NCI-H524 (cell line): ENCODE measurements around the gene TMOD2.

ENCODE experiments used
- DNase-seq, 2 experiments: peaks; one replicate each; lab custom pipeline; 2025; lab: John Stamatoyannopoulos, UW

The TMOD2 gene

GRCh38 chr15:51818150-51818549 is 66.8 kb downstream of the TMOD2 start:
- DNase-seq: no peak

DNA sequence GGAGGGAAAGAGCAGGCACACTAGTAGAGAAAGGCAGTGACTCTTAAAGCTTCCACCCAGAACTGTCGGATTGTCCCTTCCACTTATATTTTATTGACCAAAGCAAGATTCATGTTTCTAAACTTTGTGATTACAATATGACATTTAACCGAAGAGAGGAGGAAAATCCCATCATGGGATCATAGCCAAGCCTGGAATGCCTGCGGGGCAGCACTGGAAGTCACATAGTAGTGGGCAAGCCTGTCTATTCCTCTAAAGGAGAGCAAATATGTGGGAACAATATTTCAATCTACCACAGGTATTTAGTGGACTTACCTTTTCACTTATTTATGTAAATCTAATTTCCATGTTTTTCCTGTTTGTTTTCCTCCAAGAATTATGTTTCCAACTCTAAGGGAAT is 74.3 kb downstream of the TMOD2 start:
- DNase-seq: no peak

DNA sequence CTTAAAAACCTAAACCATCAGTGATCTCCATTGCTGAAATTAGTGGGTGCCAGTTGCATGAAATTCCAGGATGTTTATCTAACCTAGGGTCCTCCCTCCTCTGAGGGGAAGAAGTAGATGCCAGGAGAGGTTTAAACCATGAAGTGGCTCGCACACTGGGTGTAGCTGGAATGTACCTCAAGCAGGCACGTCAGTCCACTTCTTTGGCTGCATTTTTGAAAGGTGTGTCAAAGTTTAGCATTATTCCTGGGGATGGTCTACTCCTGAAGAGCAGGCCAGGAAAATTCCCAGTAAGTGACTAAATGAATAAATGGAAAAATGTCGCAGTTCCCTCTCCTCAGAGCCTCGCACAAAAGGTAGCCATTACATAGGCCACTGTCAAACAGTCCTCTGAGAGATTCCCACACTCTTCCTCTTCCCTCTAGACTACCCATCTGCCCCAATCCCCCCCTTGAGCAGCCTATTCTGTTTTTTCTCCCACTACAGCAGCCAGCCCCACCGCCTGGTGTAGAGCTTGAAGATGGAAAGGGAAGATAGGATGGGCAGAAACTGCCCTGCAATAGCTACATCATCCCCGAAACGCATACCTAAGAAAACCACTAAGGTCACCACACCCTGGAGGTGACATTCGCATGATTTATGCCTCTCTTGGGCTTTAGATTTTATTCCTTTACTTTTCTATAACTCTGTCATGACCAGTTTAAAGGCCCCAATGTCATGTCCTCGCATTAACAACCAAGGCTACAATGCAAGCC is 77.4 kb downstream of the TMOD2 start:
- no peak for DNase-seq

GRCh38 chr15:51829376-51830275 is 78.2 kb downstream of the TMOD2 start, which contains the start of gene TMOD3:
Gene TMOD3 (plus strand): TSS chr15:51829653. CDS start chr15:51862885, 33,232 bp downstream.
- peak; percentile 80 to 93 for DNase-seq

DNA sequence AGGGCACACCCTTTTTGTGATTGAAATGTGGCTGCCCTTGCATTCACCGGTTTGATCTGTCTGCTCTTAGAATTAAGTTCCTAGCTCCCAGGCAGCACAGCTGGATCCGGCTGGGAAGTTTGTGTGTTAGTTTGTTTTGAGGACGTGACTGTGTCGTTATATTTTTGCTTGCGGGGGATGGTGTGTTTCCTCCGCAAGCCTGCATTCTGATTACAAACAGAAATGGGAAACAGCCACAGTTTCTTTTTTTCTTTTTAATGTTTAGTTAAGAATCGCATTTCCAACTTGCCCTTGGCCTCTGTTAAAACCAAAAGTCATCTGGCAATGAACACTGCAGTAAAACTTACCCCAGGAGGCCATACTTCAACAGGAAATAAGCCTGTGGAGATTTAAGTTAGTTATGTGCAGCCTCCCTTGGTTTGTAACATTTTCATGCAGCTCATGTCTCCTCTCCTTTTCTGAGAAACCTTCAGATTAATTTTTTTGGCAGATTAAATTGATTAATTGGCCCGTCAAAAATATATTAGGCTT is 78.9 kb downstream of the TMOD2 start:
- peak in 1 of 2 experiments; percentile 53 for DNase-seq

DNA sequence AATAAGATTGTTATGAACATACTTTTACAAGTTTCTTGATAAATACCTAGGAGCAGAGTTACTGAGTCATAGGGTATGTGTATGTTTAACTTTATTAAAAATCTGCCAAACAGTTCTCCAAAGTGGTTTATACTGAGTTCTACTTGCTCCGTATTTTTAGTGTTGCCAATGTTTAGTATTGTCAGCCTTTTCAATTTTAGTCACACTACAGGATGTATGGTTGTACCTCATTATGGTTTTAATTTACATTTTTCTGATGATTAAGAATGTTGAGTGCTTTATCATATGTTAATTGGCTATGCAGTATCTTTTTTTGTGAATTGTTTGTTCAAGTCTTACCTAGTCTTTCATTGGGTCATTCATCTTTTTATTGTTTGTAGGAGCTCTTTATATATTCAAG is 82.4 kb downstream of the TMOD2 start:
- DNase-seq: no peak

DNA sequence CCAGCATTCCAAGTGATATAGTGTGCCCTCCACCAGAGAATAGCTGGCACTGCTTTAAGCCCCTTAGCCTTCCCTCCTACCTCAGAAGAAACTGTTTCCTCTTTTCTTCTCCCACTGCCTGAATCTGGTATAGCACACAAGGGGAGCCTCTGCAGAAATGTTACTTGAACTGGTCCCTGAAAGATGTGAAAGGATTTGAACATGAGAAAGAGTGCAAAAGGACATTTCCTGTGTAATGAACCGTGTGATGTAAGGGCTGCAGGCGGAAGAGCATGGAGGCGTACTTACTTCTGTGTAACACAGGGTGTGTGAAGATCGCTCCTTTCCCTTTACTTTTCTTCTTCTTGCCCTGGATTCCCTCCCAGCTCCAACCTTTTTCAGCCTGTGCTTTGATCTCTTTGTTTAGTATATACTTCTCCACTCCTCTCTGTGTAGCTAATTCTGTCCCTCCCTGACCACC is 86.4 kb downstream of the TMOD2 start:
- no peak for DNase-seq

DNA sequence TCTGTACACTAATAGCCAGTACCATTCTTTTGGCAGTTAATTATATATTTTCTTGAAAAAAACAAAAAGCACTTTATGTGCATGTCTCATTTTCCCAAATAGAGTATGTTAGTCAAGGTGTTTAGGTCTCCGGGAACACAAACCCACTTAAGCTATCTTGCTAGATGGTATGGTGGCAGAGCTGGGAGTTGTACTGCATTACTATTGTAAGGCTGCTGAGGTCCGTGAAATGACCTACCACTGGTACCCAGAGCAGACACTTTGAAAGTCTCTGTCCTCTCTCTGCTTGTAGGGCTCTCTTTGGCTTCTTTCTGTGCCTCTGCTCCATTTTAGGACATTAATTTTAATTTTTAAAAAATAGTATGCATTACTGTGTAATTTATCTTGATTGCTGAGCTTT is 86.9 kb downstream of the TMOD2 start:
- no peak for DNase-seq

DNA sequence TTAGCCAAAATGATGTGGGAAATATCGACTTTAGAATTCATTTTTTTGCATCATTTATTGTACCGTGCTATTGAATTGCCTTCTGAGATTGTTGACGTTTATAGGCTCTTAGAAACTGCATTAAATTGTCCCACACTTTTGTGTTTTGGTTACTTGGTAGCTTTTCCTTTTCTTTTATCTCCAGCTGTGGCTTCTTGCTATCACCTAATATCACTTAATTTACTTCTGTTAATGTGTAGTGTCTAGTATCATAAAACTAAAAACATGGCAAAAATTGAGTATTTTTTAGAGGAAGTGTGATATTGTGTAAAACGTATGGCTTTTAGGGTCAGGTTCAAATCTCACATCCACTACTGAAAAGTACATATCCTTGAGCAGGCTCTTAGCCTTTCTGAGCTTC is 89.3 kb downstream of the TMOD2 start:
- DNase-seq: no peak

DNA sequence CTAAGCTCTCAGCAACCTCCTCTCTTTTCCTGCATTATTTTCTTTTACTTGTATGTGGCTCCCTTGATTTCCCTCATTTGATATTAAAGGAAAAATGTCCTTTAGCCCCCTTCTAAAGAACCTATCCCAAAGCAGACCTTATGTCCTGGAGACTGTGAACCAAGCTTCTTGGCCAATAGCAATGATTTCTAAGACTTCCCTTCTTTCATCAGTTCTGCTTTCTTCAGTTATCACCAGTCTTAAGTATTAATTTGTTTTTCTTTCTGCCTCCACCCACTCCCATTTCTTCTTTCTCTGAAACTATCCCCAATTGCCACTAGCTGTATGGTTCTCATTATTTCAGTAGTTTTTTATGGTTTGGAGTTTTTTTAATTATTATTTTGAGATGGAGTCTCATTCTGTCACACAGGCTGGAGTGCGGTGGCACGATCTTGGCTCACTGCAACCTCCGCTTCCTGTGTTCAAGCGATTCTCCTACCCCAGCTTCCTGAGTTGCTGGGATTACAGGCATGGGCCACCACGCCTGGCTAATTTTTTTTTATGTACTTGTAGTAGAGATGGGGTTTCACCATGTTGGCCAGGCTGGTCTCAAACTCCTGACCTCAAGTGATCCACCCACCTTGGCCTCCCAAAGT is 90.1 kb downstream of the TMOD2 start:
- no peak for DNase-seq

DNA sequence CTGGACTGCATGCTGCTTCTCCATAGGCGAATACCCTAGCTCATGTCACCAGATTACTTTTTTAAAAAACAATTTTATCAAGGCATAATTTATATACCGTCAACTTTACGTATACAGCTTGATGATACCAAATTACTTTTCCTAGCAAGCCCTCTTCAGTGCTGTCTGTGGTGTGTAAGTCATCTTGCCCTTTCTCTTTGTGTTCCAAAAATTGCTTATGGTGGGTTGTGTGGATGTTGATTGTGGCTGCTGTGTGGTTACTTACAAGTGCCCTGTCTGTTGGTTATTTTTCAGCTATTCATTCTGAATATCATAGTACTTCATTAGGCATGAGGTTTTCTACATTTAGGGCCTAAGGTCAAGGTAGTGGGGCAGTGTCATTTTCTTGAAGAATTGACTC is 90.9 kb downstream of the TMOD2 start:
- no peak for DNase-seq

DNA sequence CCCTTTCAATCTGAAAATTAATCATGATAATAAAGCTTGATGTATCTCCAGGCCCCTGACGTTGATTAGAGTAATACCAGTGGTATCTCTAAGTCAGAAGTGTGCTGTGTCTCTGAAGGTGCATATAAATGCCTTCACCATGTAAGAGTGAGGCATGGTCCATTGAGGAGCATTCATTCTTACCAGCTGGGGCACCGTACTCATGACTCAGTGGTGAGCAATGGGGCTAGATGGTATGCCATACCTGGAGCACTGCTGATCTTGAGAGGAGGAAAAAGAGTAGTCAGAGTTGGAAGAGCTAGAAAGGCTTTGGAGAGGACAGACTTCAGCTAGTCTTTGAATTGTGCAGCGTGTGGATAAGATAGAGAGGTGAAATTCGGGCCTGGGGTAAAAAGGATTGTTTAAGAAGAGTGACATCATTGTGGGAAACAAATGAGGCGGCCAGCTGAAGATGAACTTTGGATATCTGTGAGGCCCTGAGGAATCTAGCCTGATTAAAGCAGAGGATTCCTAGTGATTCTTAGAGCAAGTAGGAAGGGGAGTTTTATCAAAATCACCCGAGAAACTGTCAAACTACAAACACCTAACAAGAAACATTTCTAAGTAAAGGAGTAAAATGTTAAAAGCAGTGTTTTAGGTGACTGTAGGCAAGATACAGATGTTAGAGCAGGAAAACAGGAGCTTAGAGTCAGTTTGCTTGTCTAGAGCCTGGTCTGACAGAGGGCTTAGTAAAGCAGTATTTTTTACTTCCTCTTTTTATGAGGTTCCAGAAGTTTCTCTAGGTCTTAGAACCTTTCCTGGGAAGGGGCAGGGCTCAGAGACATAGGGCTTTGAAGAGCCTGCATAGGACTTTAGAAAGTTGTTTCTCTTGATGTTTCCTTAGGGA is 91.7 kb downstream of the TMOD2 start:
- DNase-seq: no peak

GRCh38 chr15:51844747-51845426 is 93.5 kb downstream of the TMOD2 start:
- no peak for DNase-seq

DNA sequence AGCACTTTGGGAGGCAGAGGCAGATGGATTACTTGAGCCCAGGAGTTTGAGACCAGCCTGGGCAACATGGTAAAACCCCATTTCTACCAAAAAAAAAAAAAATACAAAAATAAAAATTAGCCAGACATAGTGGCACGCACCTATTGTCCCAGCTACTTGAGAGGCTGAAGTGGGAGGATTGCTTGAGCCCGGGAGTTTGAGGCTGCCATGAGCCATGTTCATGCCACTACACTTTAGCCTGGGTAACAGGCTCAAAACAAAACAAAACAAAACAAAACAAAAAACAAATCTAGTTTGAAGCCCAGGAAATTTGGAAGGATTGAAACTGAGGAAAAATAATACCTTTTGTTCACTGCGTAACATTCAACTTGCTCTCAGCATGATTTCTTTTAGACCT is 94.7 kb downstream of the TMOD2 start:
- no peak for DNase-seq

GRCh38 chr15:51846463-51847230 is 95.2 kb downstream of the TMOD2 start:
- DNase-seq: peak in 1 of 2 experiments; percentile 12

DNA sequence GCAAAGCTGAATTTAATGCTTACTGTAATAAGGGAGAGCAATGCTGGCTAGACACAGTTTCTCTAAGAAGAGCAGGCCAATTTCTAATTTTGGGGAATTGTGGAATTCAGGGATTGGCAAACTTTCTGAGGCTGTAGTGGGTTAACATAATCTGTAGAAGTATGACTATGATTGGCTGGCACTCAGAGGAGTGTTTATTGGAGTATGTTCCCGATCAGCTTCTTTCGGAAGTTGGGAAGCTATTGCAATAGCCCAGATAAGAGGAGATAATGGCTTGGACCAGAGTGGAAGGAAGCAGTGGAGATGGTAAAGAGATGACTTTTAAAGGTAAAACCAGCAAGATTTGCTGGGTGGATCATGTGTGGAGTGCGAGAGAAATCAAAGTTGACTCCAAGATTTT is 97.4 kb downstream of the TMOD2 start:
- DNase-seq: no peak

DNA sequence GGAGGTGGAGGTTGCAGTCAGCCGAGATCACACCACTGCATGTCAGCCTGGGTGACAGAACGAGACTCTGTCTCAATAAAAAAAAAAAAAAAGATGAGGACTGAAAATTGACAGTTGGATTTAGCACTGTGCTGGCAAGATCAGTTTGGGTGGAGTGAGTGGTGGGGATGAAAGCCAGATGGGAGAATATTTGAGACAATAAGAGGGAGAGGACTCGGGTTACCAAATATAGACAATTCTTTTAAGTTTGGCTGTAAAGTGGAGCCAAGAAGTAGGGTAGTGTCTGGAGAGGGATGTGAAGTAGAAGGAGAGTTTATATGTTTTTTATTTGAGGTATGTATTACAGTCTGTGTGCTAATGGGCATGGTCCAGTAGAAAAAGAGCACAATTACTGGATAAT is 98.5 kb downstream of the TMOD2 start:
- peak; percentile 32 to 71 for DNase-seq

GRCh38 chr15:51853998-51854397 is 102.6 kb downstream of the TMOD2 start:
- no peak for DNase-seq

DNA sequence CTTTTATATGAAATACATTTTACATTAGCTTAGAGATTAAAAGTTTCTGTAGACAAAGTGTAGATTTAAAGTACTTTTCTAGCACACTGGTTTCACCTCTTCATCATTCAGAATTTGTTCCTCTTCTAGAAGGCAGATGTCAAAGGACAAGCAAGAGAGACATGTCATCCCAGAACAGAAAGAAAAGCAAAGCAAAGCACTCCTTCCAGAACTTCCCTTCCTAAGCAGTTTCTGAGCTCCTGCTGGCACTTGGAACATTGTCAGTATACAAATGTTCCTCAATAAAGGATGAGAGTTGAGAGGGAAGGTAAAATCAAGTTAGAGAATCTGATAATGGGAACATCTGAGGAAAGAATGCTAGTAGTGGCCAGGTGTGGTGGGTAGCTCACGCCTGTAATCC is 104.2 kb downstream of the TMOD2 start:
- no peak for DNase-seq
